Upper lobe of left lung (tissue), 4 donors: ENCODE measurements around the gene KCNN1.

Experiments
- CTCF ChIP-seq, 6 experiments: fragments of 450-650 bp in 4 of 6; fragments of 200-600 bp in 2 of 6; sonication (generic) in 2 of 6; IDR thresholded peaks; one replicate each; pipeline ENCODE4 v1.5.1; 2016 to 2019; ENCODE audit warnings: antibody characterized with exemption in 6 of 6
- POLR2A ChIP-seq, 4 donors: fragments of 450-650 bp; IDR thresholded peaks; one replicate each; pipeline ENCODE4 v1.5.1; 2016 to 2017; ENCODE audit warnings: antibody characterized with exemption in 4 of 4, mild to moderate bottlenecking in 2 of 4
- POLR2AphosphoS5 ChIP-seq, 2 donors: sonication (generic); formaldehyde crosslinking; IDR thresholded peaks; one replicate each; pipeline ENCODE4 v1.5.1; 2017; ENCODE audit warnings: antibody characterized with exemption in 2 of 2

- TF ChIP-seq POLR2AphosphoS5 (IDR thresholded peaks at IDR 0.05) (no peak), CTCF (IDR thresholded peaks at IDR 0.05) (no peak), POLR2A (IDR thresholded peaks at IDR 0.05) (no peak)
Measured at GRCh38 chr19:17966129-17966483, 801 bp upstream of the KCNN1 start.
